ENCODE data around the gene RARA. TPM values are rescaled to one million over a fixed set of nuclear protein-coding genes. Genes with fewer than 3 reads are reported as not detected.

The RARA gene
- polyA plus RNA-seq, 3 donors, result 14.9 to 63.9 (median 29.4) TPM

DNA sequence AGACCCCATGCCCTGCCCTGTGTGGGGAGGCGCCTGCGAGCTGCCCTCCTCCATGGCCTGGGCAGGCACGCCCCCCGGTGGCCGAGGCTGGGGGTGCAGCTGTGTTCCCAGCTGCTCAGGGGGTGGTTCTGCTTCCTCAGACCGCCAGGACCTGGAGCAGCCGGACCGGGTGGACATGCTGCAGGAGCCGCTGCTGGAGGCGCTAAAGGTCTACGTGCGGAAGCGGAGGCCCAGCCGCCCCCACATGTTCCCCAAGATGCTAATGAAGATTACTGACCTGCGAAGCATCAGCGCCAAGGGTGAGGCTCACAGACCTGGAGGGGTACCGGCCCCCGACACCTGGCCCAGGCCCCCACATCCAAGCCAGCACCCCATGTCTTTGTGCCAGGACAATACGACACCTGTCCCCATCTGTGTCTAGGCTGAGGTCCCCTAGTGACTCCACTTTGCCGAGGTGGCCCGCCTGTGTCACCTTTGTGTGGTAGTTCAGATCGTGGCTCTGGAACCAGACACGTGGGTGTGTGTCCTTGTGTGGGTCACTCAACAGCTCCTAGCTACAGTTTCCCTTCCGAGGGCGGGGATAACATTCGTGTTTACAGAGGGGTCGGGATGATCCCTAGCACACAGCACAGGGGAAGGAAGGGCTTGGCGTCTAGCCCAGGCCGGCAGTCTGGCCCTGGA, 46.3 kb downstream of the RARA start:
- no peak overlapping the region for H3K27ac ChIP-seq (ENCODE audit: low read depth in 1 of 2, low read length in 2 of 2)
- no peak overlapping the region for H3K4me2 ChIP-seq (replicated peaks; ENCODE audit: extremely low read depth, low read length, poor library complexity, severe bottlenecking)
- Mint-ChIP-seq H3K36me3 (peaks cover 52 to 67% of the 10 kb centered on the region in 2 donors), H3K27ac (peak overlapping the region in 4 of 7 donors; percentile 31 to 81 (median 66)), H3K4me3 (no peak overlapping the region), H3K9me3 (no peaks in the 10 kb centered on the region), H3K27me3 (ENCODE audit: low read depth in 3 of 3) (peaks cover 3 to 5% (median 4%) of the 10 kb centered on the region in 3 donors), H3K4me1 (peaks cover 44% of the 10 kb centered on the region)
- peaks cover 58 to 69% of the 10 kb centered on the region in 2 donors for H3K36me3 ChIP-seq (replicated peaks in 1 of 2; ENCODE audit: control insufficient read depth in 1 of 2, insufficient read depth in 2 of 2, low read length in 2 of 2)
- peaks cover 78% of the 10 kb centered on the region for H4K20me1 ChIP-seq (ENCODE audit: insufficient read depth, low read length)
- TF ChIP-seq, protein P1, sequence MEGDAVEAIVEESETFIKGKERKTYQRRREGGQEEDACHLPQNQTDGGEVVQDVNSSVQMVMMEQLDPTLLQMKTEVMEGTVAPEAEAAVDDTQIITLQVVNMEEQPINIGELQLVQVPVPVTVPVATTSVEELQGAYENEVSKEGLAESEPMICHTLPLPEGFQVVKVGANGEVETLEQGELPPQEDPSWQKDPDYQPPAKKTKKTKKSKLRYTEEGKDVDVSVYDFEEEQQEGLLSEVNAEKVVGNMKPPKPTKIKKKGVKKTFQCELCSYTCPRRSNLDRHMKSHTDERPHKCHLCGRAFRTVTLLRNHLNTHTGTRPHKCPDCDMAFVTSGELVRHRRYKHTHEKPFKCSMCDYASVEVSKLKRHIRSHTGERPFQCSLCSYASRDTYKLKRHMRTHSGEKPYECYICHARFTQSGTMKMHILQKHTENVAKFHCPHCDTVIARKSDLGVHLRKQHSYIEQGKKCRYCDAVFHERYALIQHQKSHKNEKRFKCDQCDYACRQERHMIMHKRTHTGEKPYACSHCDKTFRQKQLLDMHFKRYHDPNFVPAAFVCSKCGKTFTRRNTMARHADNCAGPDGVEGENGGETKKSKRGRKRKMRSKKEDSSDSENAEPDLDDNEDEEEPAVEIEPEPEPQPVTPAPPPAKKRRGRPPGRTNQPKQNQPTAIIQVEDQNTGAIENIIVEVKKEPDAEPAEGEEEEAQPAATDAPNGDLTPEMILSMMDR (IDR thresholded peaks at IDR 0.05), result peak; percentile 98
- peaks cover 13% of the 10 kb centered on the region for H3K79me2 ChIP-seq (ENCODE audit: insufficient read depth, low read length)
- no peak overlapping the region for H3K9ac ChIP-seq (ENCODE audit: insufficient read depth, low read length, poor library complexity, severe bottlenecking)
- H2AFZ ChIP-seq (ENCODE audit: insufficient read depth, low read depth, low read length, poor library complexity, severe bottlenecking), result no peak overlapping the region
- WGBS (ENCODE audit: insufficient coverage), result 59% methylated on average over 28 of the region's 29 CpGs
- H3K9me3 ChIP-seq (replicated peaks in 1 of 2; ENCODE audit: control insufficient read depth in 1 of 2, insufficient read depth in 1 of 2, low read length in 2 of 2), result no peaks in the 10 kb centered on the region
- H3K27me3 ChIP-seq (ENCODE audit: control insufficient read depth in 2 of 2, insufficient read depth in 2 of 2, low read length in 2 of 2), result no peaks in the 10 kb centered on the region
- DNase-seq, result peak; percentile 64 to 73 (median 73)
- intact Hi-C loops (cut with micrococcal nuclease), result loop anchor here (1.0 to 5.0 kb wide), 3 partner anchors 52 to 177 kb away; partner anchors contain the start of gene TOP2A (in 1 of the 2)
- peaks cover 18 to 49% of the 10 kb centered on the region in 2 donors for H3K4me1 ChIP-seq (ENCODE audit: control insufficient read depth in 1 of 2, insufficient read depth in 2 of 2, low read length in 2 of 2)
- H3K4me3 ChIP-seq (replicated peaks in 1 of 3; ENCODE audit: low read depth in 2 of 3, low read length in 3 of 3), result no peak overlapping the region

DNA sequence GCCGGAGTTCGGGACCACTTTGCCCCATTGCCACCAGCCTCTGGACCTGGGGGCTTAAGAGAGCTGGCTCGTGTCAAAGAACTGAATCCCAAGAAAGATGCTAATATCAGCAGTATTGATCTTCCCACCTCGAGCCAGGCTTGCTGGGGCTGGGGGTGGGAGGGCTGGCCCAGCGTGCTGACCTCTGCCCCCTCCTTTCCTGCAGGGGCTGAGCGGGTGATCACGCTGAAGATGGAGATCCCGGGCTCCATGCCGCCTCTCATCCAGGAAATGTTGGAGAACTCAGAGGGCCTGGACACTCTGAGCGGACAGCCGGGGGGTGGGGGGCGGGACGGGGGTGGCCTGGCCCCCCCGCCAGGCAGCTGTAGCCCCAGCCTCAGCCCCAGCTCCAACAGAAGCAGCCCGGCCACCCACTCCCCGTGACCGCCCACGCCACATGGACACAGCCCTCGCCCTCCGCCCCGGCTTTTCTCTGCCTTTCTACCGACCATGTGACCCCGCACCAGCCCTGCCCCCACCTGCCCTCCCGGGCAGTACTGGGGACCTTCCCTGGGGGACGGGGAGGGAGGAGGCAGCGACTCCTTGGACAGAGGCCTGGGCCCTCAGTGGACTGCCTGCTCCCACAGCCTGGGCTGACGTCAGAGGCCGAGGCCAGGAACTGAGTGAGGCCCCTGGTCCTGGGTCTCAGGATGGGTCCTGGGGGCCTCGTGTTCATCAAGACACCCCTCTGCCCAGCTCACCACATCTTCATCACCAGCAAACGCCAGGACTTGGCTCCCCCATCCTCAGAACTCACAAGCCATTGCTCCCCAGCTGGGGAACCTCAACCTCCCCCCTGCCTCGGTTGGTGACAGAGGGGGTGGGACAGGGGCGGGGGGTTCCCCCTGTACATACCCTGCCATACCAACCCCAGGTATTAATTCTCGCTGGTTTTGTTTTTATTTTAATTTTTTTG, 47.1 kb downstream of the RARA start:
- Mint-ChIP-seq H3K36me3 (peaks cover 45 to 58% of the 10 kb centered on the region in 2 donors), H3K4me1 (peaks cover 44% of the 10 kb centered on the region), H3K4me3 (no peak overlapping the region), H3K27ac (peak overlapping the region in 1 of 7 donors; percentile 31), H3K27me3 (ENCODE audit: low read depth in 3 of 3) (peaks cover 8 to 12% (median 10%) of the 10 kb centered on the region in 3 donors), H3K9me3 (no peaks in the 10 kb centered on the region)
- Histone ChIP-seq H2AFZ (ENCODE audit: insufficient read depth, low read depth, low read length, poor library complexity, severe bottlenecking) (no peak overlapping the region), H3K27me3 (ENCODE audit: control insufficient read depth in 2 of 2, insufficient read depth in 2 of 2, low read length in 2 of 2) (peaks cover 0 to 6% of the 10 kb centered on the region in 2 donors), H3K9ac (ENCODE audit: insufficient read depth, low read length, poor library complexity, severe bottlenecking) (no peak overlapping the region), H4K20me1 (ENCODE audit: insufficient read depth, low read length) (peaks cover 70% of the 10 kb centered on the region), H3K79me2 (ENCODE audit: insufficient read depth, low read length) (peaks cover 5% of the 10 kb centered on the region), H3K9me3 (replicated peaks in 1 of 2; ENCODE audit: control insufficient read depth in 1 of 2, insufficient read depth in 1 of 2, low read length in 2 of 2) (no peaks in the 10 kb centered on the region), H3K27ac (ENCODE audit: low read depth in 1 of 2, low read length in 2 of 2) (no peak overlapping the region), H3K4me2 (replicated peaks; ENCODE audit: extremely low read depth, low read length, poor library complexity, severe bottlenecking) (no peak overlapping the region), H3K4me1 (ENCODE audit: control insufficient read depth in 1 of 2, insufficient read depth in 2 of 2, low read length in 2 of 2) (peaks cover 18 to 49% of the 10 kb centered on the region in 2 donors), H3K4me3 (replicated peaks in 1 of 3; ENCODE audit: low read depth in 2 of 3, low read length in 3 of 3) (no peak overlapping the region), H3K36me3 (replicated peaks in 1 of 2; ENCODE audit: control insufficient read depth in 1 of 2, insufficient read depth in 2 of 2, low read length in 2 of 2) (peaks cover 51 to 61% of the 10 kb centered on the region in 2 donors)
- intact Hi-C loops (cut with micrococcal nuclease), result loop anchor here (1.0 to 5.0 kb wide), 3 partner anchors 53 to 176 kb away; partner anchors contain the start of gene TOP2A (in 1 of the 2)
- peak in 1 of 3 donors; percentile 8 for DNase-seq
- 94% methylated on average over 21 of the region's 33 CpGs for WGBS (ENCODE audit: insufficient coverage)
- TF ChIP-seq, protein P1 (IDR thresholded peaks at IDR 0.05), result no peak

Measured in CD14-positive monocyte (primary cell).